Effector memory CD4-positive, alpha-beta T cell (primary cell): Measurements from ENCODE around the gene KLF7.
"Not testable (repeated sequence)": the region's sequence is repeated elsewhere in the genome, so short reads cannot be mapped to it uniquely, and the experiment has no call there.

Source experiments
- DNase-seq, 3 donors: peaks; one replicate each; pipeline ENCODE4 v3.0.0-alpha.2; 2020
- H3K27ac ChIP-seq: 2 replicates; pipeline ENCODE4 v1.7.0; 2013; ENCODE audit warnings: mild to moderate bottlenecking, low read length, moderate library complexity; ENCODE audit not compliant: insufficient read depth, poor library complexity, severe bottlenecking
- H3K27me3 ChIP-seq: replicated peaks from 2 replicates; pipeline ENCODE4 v1.7.0; 2013; ENCODE audit warnings: mild to moderate bottlenecking, low read length; ENCODE audit not compliant: insufficient read depth, control insufficient read depth, poor library complexity, severe bottlenecking
- H3K36me3 ChIP-seq: 2 replicates; pipeline ENCODE4 v1.7.0; 2013; ENCODE audit warnings: mild to moderate bottlenecking, low read length, moderate library complexity; ENCODE audit not compliant: control insufficient read depth, insufficient read depth
- H3K4me1 ChIP-seq: 2 replicates; pipeline ENCODE4 v1.7.0; 2013; ENCODE audit warnings: low read length, mild to moderate bottlenecking; ENCODE audit not compliant: control insufficient read depth, insufficient read depth, poor library complexity, severe bottlenecking
- H3K4me3 ChIP-seq: 2 replicates; pipeline ENCODE4 v1.7.0; 2013; ENCODE audit warnings: low read length, low read depth, mild to moderate bottlenecking; ENCODE audit not compliant: insufficient read depth, poor library complexity, severe bottlenecking
- H3K9me3 ChIP-seq: 2 replicates; pipeline ENCODE4 v1.7.0; 2013; ENCODE audit warnings: mild to moderate bottlenecking, low read length, moderate library complexity; ENCODE audit not compliant: control insufficient read depth

Gene KLF7

GRCh38 chr2:207037896-207038295 is 127.9 kb downstream of the KLF7 start:
- H3K27me3 ChIP-seq, result no peaks in the 10 kb centered on the region
- no peaks in the 10 kb centered on the region for H3K36me3 ChIP-seq
- no peak for DNase-seq
- no peaks in the 10 kb centered on the region for H3K4me1 ChIP-seq
- H3K4me3 ChIP-seq, result no peak overlapping the region
- no peak overlapping the region for H3K27ac ChIP-seq
- H3K9me3 ChIP-seq, result no peaks in the 10 kb centered on the region

- not testable (repeated sequence) for H3K9me3 ChIP-seq, H3K36me3 ChIP-seq, DNase-seq, H3K4me3 ChIP-seq, H3K27ac ChIP-seq, H3K27me3 ChIP-seq, H3K4me1 ChIP-seq
Measured at GRCh38 chr2:207037023-207037422, 128.7 kb downstream of the KLF7 start.

- Histone ChIP-seq H3K9me3 (no peaks in the 10 kb centered on the region), H3K4me1 (no peaks in the 10 kb centered on the region), H3K36me3 (no peaks in the 10 kb centered on the region), H3K27ac (no peak overlapping the region), H3K27me3 (no peaks in the 10 kb centered on the region), H3K4me3 (no peak overlapping the region)
- DNase-seq, result no peak
Measured at GRCh38 chr2:207035875-207036274, 129.9 kb downstream of the KLF7 start.

GRCh38 chr2:207032490-207032889 is 133.3 kb downstream of the KLF7 start:
- Histone ChIP-seq H3K27ac (no peak overlapping the region), H3K36me3 (no peaks in the 10 kb centered on the region), H3K9me3 (no peaks in the 10 kb centered on the region), H3K27me3 (no peaks in the 10 kb centered on the region), H3K4me1 (no peaks in the 10 kb centered on the region), H3K4me3 (no peak overlapping the region)
- no peak for DNase-seq
